Calu3 (cell line): ENCODE data around the gene ADAMTS17. TPM values are rescaled to one million over a fixed set of nuclear protein-coding genes. Genes with fewer than 3 reads are reported as not detected.

Experiments used
- BruUV-seq: library from RNA; stranded (reverse); fragments of 400-500 nt; replicated peaks from 2 replicates; lab custom pipeline; 2021; lab: Mats Ljungman, UMichigan
- CTCF ChIA-PET: fragments of 300-600 bp; sonication (Branson Sonifier 250); formaldehyde crosslinking; loops from one replicate; lab custom pipeline; 2022; ENCODE audit warnings: antibody characterized with exemption; lab: Charles Lee
- DNase-seq: peaks from one replicate; pipeline ENCODE4 v3.0.0; 2022
- H3K27ac Mint-ChIP-seq: one replicate; pipeline ENCODE4 v1.8.0; 2022; ENCODE audit warnings: mixed read lengths; ENCODE audit not compliant: unreplicated experiment
- H3K27me3 Mint-ChIP-seq: one replicate; pipeline ENCODE4 v1.8.0; 2022; ENCODE audit warnings: mixed read lengths; ENCODE audit not compliant: unreplicated experiment
- H3K36me3 Mint-ChIP-seq: one replicate; pipeline ENCODE4 v1.8.0; 2022; ENCODE audit warnings: mild to moderate bottlenecking, moderate library complexity, mixed read lengths; ENCODE audit not compliant: insufficient read depth, unreplicated experiment
- H3K4me1 Mint-ChIP-seq: one replicate; pipeline ENCODE4 v1.8.0; 2022; ENCODE audit warnings: mild to moderate bottlenecking, low read depth, mixed read lengths; ENCODE audit not compliant: unreplicated experiment
- H3K4me3 Mint-ChIP-seq: one replicate; pipeline ENCODE4 v1.8.0; 2022; ENCODE audit warnings: mild to moderate bottlenecking, low read depth, moderate library complexity, mixed read lengths; ENCODE audit not compliant: unreplicated experiment
- H3K9me3 Mint-ChIP-seq: one replicate; pipeline ENCODE4 v1.8.0; 2022; ENCODE audit warnings: low read depth, mixed read lengths; ENCODE audit not compliant: unreplicated experiment
- intact Hi-C: fragments of 100-400 bp; cut with micrococcal nuclease; formaldehyde crosslinking; loops from one replicate; pipeline ENCODE4 v1.10.0; 2022; ENCODE audit not compliant: unreplicated experiment
- total RNA-seq: library from RNA; stranded (reverse); gene quantifications from 2 replicates; pipeline ENCODE4 v1.2.3, GENCODE V29; 2022
- TF ChIP-seq, protein P1 (sequence below): fragments of 200-600 bp; IDR thresholded peaks from one replicate; pipeline ENCODE4 v1.8.0; 2022; ENCODE audit warnings: antibody characterized with exemption; ENCODE audit not compliant: unreplicated experiment

ADAMTS17 gene
- total RNA-seq, 1 experiment from 2014 or later, result 3.5 TPM

- BruUV-seq, result no TSS peak
- TF ChIP-seq, protein P1, sequence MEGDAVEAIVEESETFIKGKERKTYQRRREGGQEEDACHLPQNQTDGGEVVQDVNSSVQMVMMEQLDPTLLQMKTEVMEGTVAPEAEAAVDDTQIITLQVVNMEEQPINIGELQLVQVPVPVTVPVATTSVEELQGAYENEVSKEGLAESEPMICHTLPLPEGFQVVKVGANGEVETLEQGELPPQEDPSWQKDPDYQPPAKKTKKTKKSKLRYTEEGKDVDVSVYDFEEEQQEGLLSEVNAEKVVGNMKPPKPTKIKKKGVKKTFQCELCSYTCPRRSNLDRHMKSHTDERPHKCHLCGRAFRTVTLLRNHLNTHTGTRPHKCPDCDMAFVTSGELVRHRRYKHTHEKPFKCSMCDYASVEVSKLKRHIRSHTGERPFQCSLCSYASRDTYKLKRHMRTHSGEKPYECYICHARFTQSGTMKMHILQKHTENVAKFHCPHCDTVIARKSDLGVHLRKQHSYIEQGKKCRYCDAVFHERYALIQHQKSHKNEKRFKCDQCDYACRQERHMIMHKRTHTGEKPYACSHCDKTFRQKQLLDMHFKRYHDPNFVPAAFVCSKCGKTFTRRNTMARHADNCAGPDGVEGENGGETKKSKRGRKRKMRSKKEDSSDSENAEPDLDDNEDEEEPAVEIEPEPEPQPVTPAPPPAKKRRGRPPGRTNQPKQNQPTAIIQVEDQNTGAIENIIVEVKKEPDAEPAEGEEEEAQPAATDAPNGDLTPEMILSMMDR, result no peak
- no peaks in the 10 kb centered on the region for H3K27me3 Mint-ChIP-seq
- intact Hi-C loops, result no loop called here
- no peaks in the 10 kb centered on the region for H3K36me3 Mint-ChIP-seq
- H3K4me3 Mint-ChIP-seq, result no peak overlapping the region
- DNase-seq, result no peak
- H3K9me3 Mint-ChIP-seq, result peaks cover 9% of the 10 kb centered on the region
- H3K4me1 Mint-ChIP-seq, result no peaks in the 10 kb centered on the region
- H3K27ac Mint-ChIP-seq, result no peak overlapping the region
- CTCF ChIA-PET, result no interaction called here
Measured at GRCh38 chr15:100236981-100237720, 104.6 kb downstream of the ADAMTS17 start.

DNA sequence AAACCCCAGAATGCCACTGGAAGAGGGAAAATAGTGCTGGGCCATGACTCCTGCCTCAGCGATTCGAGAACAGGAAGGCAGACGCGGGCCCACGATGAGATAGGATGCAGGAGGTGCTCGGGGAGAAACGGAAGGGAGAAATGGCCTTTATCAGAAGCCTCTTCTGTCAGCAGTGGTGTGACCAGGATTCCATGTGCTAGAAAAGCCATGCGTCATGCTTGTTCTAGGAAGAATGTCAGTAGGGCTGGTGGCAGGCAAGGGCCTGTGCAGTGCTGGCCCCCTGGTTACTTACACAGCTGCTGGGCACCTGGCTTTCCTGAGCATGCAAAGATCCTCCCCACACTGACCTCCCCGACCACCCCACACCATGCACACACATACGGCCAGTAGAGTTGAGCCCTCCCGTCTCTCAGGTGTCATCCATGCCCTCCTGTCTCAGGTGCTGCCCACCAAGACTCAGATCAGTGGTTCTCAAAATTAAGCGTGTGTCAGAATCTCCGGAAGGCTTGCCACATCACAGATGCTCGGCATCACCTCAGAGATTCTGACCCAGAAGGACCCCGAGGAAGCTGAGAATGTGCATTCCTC lies 106.7 kb downstream of the ADAMTS17 start:
- Mint-ChIP-seq H3K9me3 (peaks cover 9% of the 10 kb centered on the region), H3K4me3 (no peak overlapping the region), H3K4me1 (no peaks in the 10 kb centered on the region), H3K36me3 (no peaks in the 10 kb centered on the region), H3K27me3 (no peaks in the 10 kb centered on the region), H3K27ac (no peak overlapping the region)
- TF ChIP-seq, protein P1, result no peak
- no peak for DNase-seq
- BruUV-seq, result no TSS peak
- CTCF ChIA-PET, result no interaction called here
- intact Hi-C loops, result no loop called here

DNA sequence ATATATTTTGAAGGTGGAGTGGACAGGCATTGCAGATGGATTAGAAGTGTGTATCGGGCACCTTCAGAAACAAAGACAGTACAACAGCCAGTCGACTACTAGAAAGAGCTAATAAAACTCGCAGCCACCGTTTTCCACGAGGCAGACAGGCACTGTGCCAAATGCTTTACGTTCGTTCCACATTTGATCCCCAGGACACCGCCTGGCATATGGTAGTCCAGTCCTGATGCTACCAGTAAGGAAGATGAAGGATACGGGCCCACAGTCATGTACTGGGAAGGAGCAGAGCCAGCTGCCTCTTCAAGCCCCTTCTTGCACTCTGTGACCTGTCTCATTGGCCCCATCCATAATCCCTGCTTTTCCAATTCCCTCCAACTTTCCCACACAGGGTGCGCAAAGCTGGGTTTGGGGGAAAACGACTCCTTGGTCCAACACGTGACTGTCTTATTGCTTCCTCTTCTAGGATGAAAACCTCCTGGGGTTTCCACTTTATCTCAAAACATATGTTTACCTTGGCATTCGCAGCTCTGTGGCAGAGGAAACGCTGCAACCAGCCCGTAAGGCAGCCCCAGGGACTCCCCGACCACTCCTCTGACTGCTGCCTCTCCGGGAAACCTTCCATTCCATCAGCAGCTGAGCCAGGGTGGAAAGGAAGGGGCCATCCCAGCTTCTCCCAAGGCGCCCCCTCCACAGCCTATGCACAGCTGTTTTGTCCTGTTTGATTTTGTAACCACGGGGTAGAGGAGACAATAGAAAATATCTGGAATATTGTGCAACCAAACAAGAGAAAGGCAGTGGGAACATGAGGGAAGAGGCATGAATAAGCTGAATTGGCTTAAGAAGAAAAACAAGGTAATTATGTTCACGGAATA lies 107.4 kb downstream of the ADAMTS17 start:
- peaks cover 11% of the 10 kb centered on the region for H3K9me3 Mint-ChIP-seq
- no peaks in the 10 kb centered on the region for H3K27me3 Mint-ChIP-seq
- CTCF ChIA-PET, result no interaction called here
- no peak for DNase-seq
- no TSS peak for BruUV-seq
- H3K27ac Mint-ChIP-seq, result no peak overlapping the region
- H3K4me1 Mint-ChIP-seq, result no peaks in the 10 kb centered on the region
- intact Hi-C loops, result no loop called here
- H3K36me3 Mint-ChIP-seq, result no peaks in the 10 kb centered on the region
- no peak overlapping the region for H3K4me3 Mint-ChIP-seq
- TF ChIP-seq, protein P1, result no peak

DNA sequence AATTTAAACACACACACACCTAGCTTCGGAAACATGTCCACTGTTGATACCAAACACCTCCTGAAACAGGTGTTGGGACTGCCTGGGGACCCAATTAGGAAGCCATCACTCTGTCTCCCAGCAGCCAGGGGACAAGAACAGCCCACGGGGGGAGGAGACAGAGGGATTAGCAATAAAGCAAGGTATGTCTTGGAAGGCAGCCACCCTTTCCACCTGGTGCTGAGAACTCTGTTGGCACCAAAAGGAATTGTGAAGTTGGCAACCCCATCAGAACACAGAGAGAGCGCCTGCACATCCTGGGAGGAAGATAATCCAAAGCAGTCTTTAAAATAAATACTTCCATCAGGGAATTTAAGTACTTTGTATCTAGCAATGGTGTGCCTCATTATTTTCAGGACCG lies 111.0 kb downstream of the ADAMTS17 start:
- Mint-ChIP-seq H3K36me3 (no peaks in the 10 kb centered on the region), H3K27me3 (no peaks in the 10 kb centered on the region), H3K27ac (no peak overlapping the region), H3K4me3 (no peak overlapping the region), H3K4me1 (no peaks in the 10 kb centered on the region), H3K9me3 (peaks cover 19% of the 10 kb centered on the region)
- DNase-seq, result no peak
- no TSS peak for BruUV-seq
- intact Hi-C loops, result no loop called here
- TF ChIP-seq, protein P1, result no peak
- CTCF ChIA-PET, result no interaction called here
